Mucosa of gallbladder (tissue), 1 donor: ENCODE results near the gene MAN2B2. TPM values are rescaled to one million over a fixed set of nuclear protein-coding genes. Genes with fewer than 3 reads are reported as not detected.
"Not testable (repeated sequence)": the region's sequence is repeated elsewhere in the genome, so short reads cannot be mapped to it uniquely, and the experiment has no call there.

Experiments used
- DNase-seq: peaks from one replicate; pipeline ENCODE4 v3.0.0-alpha.2; 2020; ENCODE audit warnings: low spot score
- total RNA-seq: library from RNA; stranded (reverse); gene quantifications from one replicate; pipeline ENCODE4 v1.2.1, GENCODE V29; 2021
- donor health status: DM: no; HTN: no; CAD: no.

The MAN2B2 gene
- total RNA-seq, 1 donor from 2014 or later: 53.6 TPM

GRCh38 chr4:6641164-6641970 is 66.4 kb downstream of the MAN2B2 start:
- peak; percentile 45 for DNase-seq

- DNase-seq: no peak
Observed at GRCh38 chr4:6641971-6642320, 67.0 kb downstream of the MAN2B2 start.

- no peak for DNase-seq
Observed at GRCh38 chr4:6643141-6643847, 68.3 kb downstream of the MAN2B2 start.

GRCh38 chr4:6644792-6645530 is 70.0 kb downstream of the MAN2B2 start:
- no peak for DNase-seq

- DNase-seq: no peak
Observed at GRCh38 chr4:6647169-6647568, 72.2 kb downstream of the MAN2B2 start.

GRCh38 chr4:6647582-6648230 is 72.7 kb downstream of the MAN2B2 start:
- DNase-seq: no peak

- no peak for DNase-seq
Observed at GRCh38 chr4:6649216-6649615, 74.2 kb downstream of the MAN2B2 start.

- DNase-seq: not testable (repeated sequence)
Observed at GRCh38 chr4:6654211-6654610, 79.2 kb downstream of the MAN2B2 start.

- not testable (repeated sequence) for DNase-seq
Observed at GRCh38 chr4:6655291-6655690, 80.3 kb downstream of the MAN2B2 start.

GRCh38 chr4:6655924-6656323 is 80.9 kb downstream of the MAN2B2 start:
- DNase-seq: no peak

GRCh38 chr4:6657242-6658208 is 82.5 kb downstream of the MAN2B2 start:
- DNase-seq: no peak

GRCh38 chr4:6658209-6658595 is 83.2 kb downstream of the MAN2B2 start:
- no peak for DNase-seq

- DNase-seq: peak; percentile 16
Observed at GRCh38 chr4:6658597-6659075, 83.6 kb downstream of the MAN2B2 start.

- DNase-seq: no peak
Observed at GRCh38 chr4:6659897-6660296, 84.9 kb downstream of the MAN2B2 start.

GRCh38 chr4:6660430-6660829 is 85.4 kb downstream of the MAN2B2 start:
- no peak for DNase-seq

GRCh38 chr4:6662591-6662990 is 87.6 kb downstream of the MAN2B2 start:
- no peak for DNase-seq

GRCh38 chr4:6663596-6664393 is 88.8 kb downstream of the MAN2B2 start:
- DNase-seq: no peak

- no peak for DNase-seq
Observed at GRCh38 chr4:6665320-6665654, 90.3 kb downstream of the MAN2B2 start.

GRCh38 chr4:6668391-6668790 is 93.4 kb downstream of the MAN2B2 start:
- no peak for DNase-seq

GRCh38 chr4:6671648-6672047 is 96.7 kb downstream of the MAN2B2 start:
- DNase-seq: no peak
